K562 (cell line): ENCODE results near the gene DDR2. TPM values are rescaled to one million over a fixed set of nuclear protein-coding genes. Genes with fewer than 3 reads are reported as not detected.

Experiments used
- ATAC-seq: fragments of 200-7000 bp; cut with Tn5 transposase; 3 replicates; pipeline ENCODE4 v1.9.1; 2020; ENCODE audit warnings: moderate library complexity
- BruUV-seq: library from RNA; stranded (reverse); fragments of 400-500 nt; replicated peaks from 2 replicates; lab custom pipeline; 2021; lab: Mats Ljungman, UMichigan
- CTCF ChIA-PET: fragments of 300-600 bp; formaldehyde crosslinking; extraction: SDS; loops from one replicate; lab custom pipeline; 2021; ENCODE audit warnings: low intra/inter-chr PET ratio; lab: Yijun Ruan, JAX
- POLR2A ChIA-PET: fragments of 300-600, 350-650 bp; sonication (Branson Sonifier 250); formaldehyde crosslinking; extraction: SDS; loops from one replicate; lab custom pipeline; 2021; ENCODE audit warnings: antibody characterized with exemption, inconsistent platforms; lab: Yijun Ruan, JAX
- DNase-seq, 4 experiments: peaks; one replicate each; pipeline versions ENCODE4 v3.0.0 to v3.0.0-alpha.2; 2011 to 2018; ENCODE audit warnings: low spot score in 3 of 4, mixed read lengths in 3 of 4; ENCODE audit errors: extremely low read depth in 1 of 4
- FAIRE-seq: peaks from 2 replicates; lab custom pipeline; 2011; peaks lifted over from hg19 to GRCh38; lab: Jason Lieb, UNC
- H2AFZ ChIP-seq: 2 replicates; pipeline ENCODE4 v1.6.0; 2011; ENCODE audit warnings: low read depth, low read length, control low read depth, inconsistent platforms
- H3K27ac ChIP-seq: fragments of 200-600 bp; 3 replicates; pipeline ENCODE4 v1.8.0; 2011; ENCODE audit warnings: low read depth, mild to moderate bottlenecking, control low read depth, inconsistent platforms, low read length, moderate library complexity, mixed read lengths; ENCODE audit errors: extremely low read depth
- H3K27me3 ChIP-seq, 2 experiments: fragments of 300-600 bp in 1 of 2; 2 replicates in 1 of 2; 3 replicates in 1 of 2; pipeline versions ENCODE4 v1.6.0 to v1.8.0; 2011; ENCODE audit warnings: inconsistent platforms in 2 of 2, low read length in 2 of 2, mild to moderate bottlenecking in 1 of 2, mixed read lengths in 1 of 2, moderate library complexity in 1 of 2; ENCODE audit not compliant: control insufficient read depth in 2 of 2, insufficient read depth in 2 of 2
- H3K36me3 ChIP-seq: fragments of 300-600 bp; 3 replicates; pipeline ENCODE4 v1.8.0; 2011; ENCODE audit warnings: mild to moderate bottlenecking, low read length, inconsistent platforms; ENCODE audit not compliant: control insufficient read depth, insufficient read depth
- H3K4me1 ChIP-seq, 2 experiments: fragments of 200-600 bp in 1 of 2; replicated peaks in 1 of 2; 2 replicates in 1 of 2; 3 replicates in 1 of 2; pipeline versions ENCODE4 v1.5.1 to v1.8.0; 2011; ENCODE audit warnings: inconsistent platforms in 2 of 2, low read length in 2 of 2, mild to moderate bottlenecking in 1 of 2, mixed read lengths in 1 of 2, moderate library complexity in 1 of 2; ENCODE audit not compliant: control insufficient read depth in 2 of 2, insufficient read depth in 2 of 2
- H3K4me2 ChIP-seq: 2 replicates; pipeline ENCODE4 v1.6.1; 2011; ENCODE audit warnings: low read length, control low read depth, inconsistent platforms, mixed read lengths; ENCODE audit not compliant: insufficient read depth
- H3K4me3 ChIP-seq: fragments of 200-600 bp; sonication (generic), shearing (Covaris generic); 2 replicates; pipeline ENCODE4 v1.5.1; 2016; ENCODE audit warnings: control low read depth, inconsistent platforms
- H3K79me2 ChIP-seq: fragments of 200-600 bp; 3 replicates; pipeline ENCODE4 v1.8.0; 2011; ENCODE audit warnings: low read length, inconsistent platforms; ENCODE audit not compliant: control insufficient read depth, insufficient read depth
- H3K9ac ChIP-seq, 2 experiments: 2 replicates each; pipeline versions ENCODE4 v1.6.0 to v1.6.1; 2011; ENCODE audit warnings: low read depth in 2 of 2, low read length in 2 of 2, control low read depth in 1 of 2, inconsistent platforms in 1 of 2, mild to moderate bottlenecking in 1 of 2, mixed read lengths in 1 of 2; ENCODE audit not compliant: insufficient read depth in 1 of 2
- H3K9me1 ChIP-seq: one replicate; pipeline ENCODE4 v1.6.0; 2011; ENCODE audit warnings: inconsistent platforms, mild to moderate bottlenecking, low read length, moderate library complexity; ENCODE audit not compliant: control insufficient read depth, insufficient read depth
- H3K9me3 ChIP-seq: replicated peaks from 2 replicates; pipeline ENCODE4 v1.5.1; 2011; ENCODE audit warnings: low read depth, low read length, inconsistent platforms; ENCODE audit not compliant: control insufficient read depth, insufficient read depth
- H4K20me1 ChIP-seq: replicated peaks from 2 replicates; pipeline ENCODE4 v1.6.1; 2011; ENCODE audit warnings: low read length, inconsistent platforms, mixed read lengths; ENCODE audit not compliant: control insufficient read depth, insufficient read depth
- ATF2 ChIP-seq: sonication (generic); formaldehyde crosslinking; IDR thresholded peaks from 2 replicates; pipeline ENCODE4 v1.8.1; 2022; ENCODE audit warnings: missing genetic modification reagents
- C11orf30 ChIP-seq: fragments of 450-650 bp; IDR thresholded peaks from 2 replicates; pipeline ENCODE4 v1.6.1; 2016; ENCODE audit warnings: low read depth, mild to moderate bottlenecking
- CBX3 ChIP-seq, 2 experiments: IDR thresholded peaks; 1 replicate in 1 of 2; 2 replicates in 1 of 2; pipeline ENCODE4 v1.6.1; 2012; ENCODE audit warnings: inconsistent platforms in 2 of 2, low read length in 2 of 2, borderline replicate concordance in 1 of 2, control low read depth in 1 of 2
- CTCFL ChIP-seq: IDR thresholded peaks from 2 replicates; pipeline ENCODE4 v1.6.1; 2011; ENCODE audit warnings: borderline replicate concordance, low read depth, mild to moderate bottlenecking, moderate library complexity, low read length; ENCODE audit not compliant: insufficient read depth, poor library complexity, severe bottlenecking
- ELF4 ChIP-seq: fragments of 450-650 bp; formaldehyde crosslinking; IDR thresholded peaks from 2 replicates; pipeline ENCODE4 v1.4.0; 2022; ENCODE audit warnings: missing genetic modification characterization
- ILK ChIP-seq: fragments of 450-650 bp; IDR thresholded peaks from 2 replicates; pipeline ENCODE4 v1.6.1; 2016; ENCODE audit warnings: missing genetic modification characterization, low read depth, mild to moderate bottlenecking, missing compliant biosample characterization, moderate library complexity, borderline replicate concordance
- KLF16 ChIP-seq: IDR thresholded peaks from 2 replicates; pipeline ENCODE4 v1.6.1; 2016; ENCODE audit warnings: antibody characterized with exemption
- MXI1 ChIP-seq: IDR thresholded peaks from 2 replicates; pipeline ENCODE4 v1.6.1; 2011; ENCODE audit warnings: low read depth, mild to moderate bottlenecking, improper control_type of control experiment, low read length
- PHTF2 ChIP-seq: fragments of 250-450 bp; sonication (Bioruptor Pico); IDR thresholded peaks from 2 replicates; pipeline ENCODE4 v1.5.0; 2021; ENCODE audit warnings: mild to moderate bottlenecking
- PREB ChIP-seq: sonication (generic); formaldehyde crosslinking; IDR thresholded peaks from 2 replicates; pipeline ENCODE4 v1.8.1; 2023; ENCODE audit warnings: mild to moderate bottlenecking, missing genetic modification reagents
- SAFB ChIP-seq: fragments of 200-400 bp; formaldehyde crosslinking; IDR thresholded peaks from 2 replicates; pipeline ENCODE4 v1.6.1; 2017; ENCODE audit warnings: low read depth, low read length, borderline replicate concordance
- ZNF347 ChIP-seq: fragments of 450-650 bp; formaldehyde crosslinking; IDR thresholded peaks from 2 replicates; pipeline ENCODE4 v1.4.0; 2020; ENCODE audit warnings: low read depth, mild to moderate bottlenecking, moderate library complexity
- ZNF830 ChIP-seq: fragments of 250-450 bp; sonication (Bioruptor Pico); IDR thresholded peaks from 2 replicates; pipeline ENCODE4 v1.5.0; 2021; ENCODE audit warnings: mild to moderate bottlenecking
- WGBS: fragments of 100-300 bp; shearing (Covaris generic); methylation state at CpG from one replicate; pipeline ENCODE4 v1.1.6; 2016; ENCODE audit warnings: low coverage, mixed read lengths; ENCODE audit not compliant: insufficient coverage; ENCODE audit errors: missing lambda C conversion rate; 5-methylcytosine and 5-hydroxymethylcytosine counted together
- in situ Hi-C: fragments of 300-500 bp; cut with MboI; formaldehyde crosslinking; loops from 4 replicates; pipeline ENCODE4 v1.15.0; 2018; ENCODE audit warnings: inconsistent platforms, mixed read lengths
- intact Hi-C: fragments of 100-400 bp; cut with micrococcal nuclease; formaldehyde crosslinking; loops from 2 replicates; pipeline ENCODE4 v1.14.2; 2022
- polyA plus RNA-seq, 8 experiments: library from polyadenylated mRNA; depleted of rRNA in 4 of 8; stranded (reverse) in 5 of 8; unstranded in 3 of 8; fragments of >200 nt; fragmentation: Nextera tagmentation in 2 of 8; fragmentation: Illumina TruSeq in 1 of 8; extraction: Ambion mirVana in 2 of 8; extraction: Trizol in 1 of 8; gene quantifications; 2 replicates each; pipeline versions ENCODE4 v1.2.1 to v1.2.3, GENCODE V29; 2011 to 2014; ENCODE audit warnings: inconsistent platforms in 1 of 8, missing spikeins in 1 of 8
- total RNA-seq, 7 experiments: library from RNA; depleted of rRNA in 6 of 7; stranded (reverse); fragments of >200 nt in 6 of 7; fragmentation: Illumina TruSeq in 2 of 7; extraction: Trizol in 2 of 7; gene quantifications; 2 replicates each; pipeline versions ENCODE4 v1.2.1 to v1.2.3, GENCODE V29; 2011 to 2021; ENCODE audit warnings: low replicate concordance in 1 of 7

DDR2 gene
- total and polyA plus RNA-seq, 9 of the 15 experiments (the other 6 are each of a cell fraction or from before 2014, with no cell fraction given): 0.36 to 2.0 (median 1.1) TPM

- TF ChIP-seq CBX3 (IDR thresholded peaks at IDR 0.05; ENCODE audit: borderline replicate concordance in 1 of 2, low read length in 2 of 2): no peak
- no peak for TF ChIP-seq KLF16
- TF ChIP-seq SAFB: no peak
- no peak for TF ChIP-seq PHTF2 (CRISPR knock-in tag)
- TF ChIP-seq, all 486 proteins: peak for 0
Measured at GRCh38 chr1:162717548-162718184, 85.4 kb downstream of the DDR2 start (continued).

GRCh38 chr1:162719678-162720077 is 87.4 kb downstream of the DDR2 start:
- ATAC-seq (no peak), DNase-seq (no peak), FAIRE-seq (no peak)
- BruUV-seq: no TSS peak
- Histone ChIP-seq H3K27me3 (no peaks in the 10 kb centered on the region), H2AFZ (no peak overlapping the region), H3K27ac (no peak overlapping the region), H3K9me3 (no peaks in the 10 kb centered on the region), H3K9me1 (no peaks in the 10 kb centered on the region), H3K4me1 (no peaks in the 10 kb centered on the region), H3K36me3 (no peaks in the 10 kb centered on the region), H3K79me2 (no peaks in the 10 kb centered on the region), H3K4me2 (no peak overlapping the region), H3K9ac (no peak overlapping the region), H4K20me1 (no peaks in the 10 kb centered on the region), H3K4me3 (no peak overlapping the region)
- in situ Hi-C loops: no loop called here
- 5% methylated on average over 1 of the region's 1 CpG for WGBS
- CTCF ChIA-PET: no interaction called here
- intact Hi-C loops: no loop called here
- POLR2A ChIA-PET: no interaction called here
- no peak for TF ChIP-seq ZNF347 (CRISPR knock-in tag)
- no peak for TF ChIP-seq ZNF830
- TF ChIP-seq CTCFL: no peak
- no peak for TF ChIP-seq ILK (tag)
- TF ChIP-seq MXI1: no peak
- no peak for TF ChIP-seq ELF4 (CRISPR knock-in tag)
- TF ChIP-seq C11orf30: no peak
- no peak for TF ChIP-seq ATF2 (CRISPR knock-in tag)
- no peak for TF ChIP-seq PREB (CRISPR knock-in tag)
